ENCODE measurements around the gene RALGPS2. TPM values are rescaled to one million over a fixed set of nuclear protein-coding genes. Genes with fewer than 3 reads are reported as not detected.

Gene RALGPS2
- total RNA-seq, 1 experiment from 2014 or later = 41.5 TPM

DNA sequence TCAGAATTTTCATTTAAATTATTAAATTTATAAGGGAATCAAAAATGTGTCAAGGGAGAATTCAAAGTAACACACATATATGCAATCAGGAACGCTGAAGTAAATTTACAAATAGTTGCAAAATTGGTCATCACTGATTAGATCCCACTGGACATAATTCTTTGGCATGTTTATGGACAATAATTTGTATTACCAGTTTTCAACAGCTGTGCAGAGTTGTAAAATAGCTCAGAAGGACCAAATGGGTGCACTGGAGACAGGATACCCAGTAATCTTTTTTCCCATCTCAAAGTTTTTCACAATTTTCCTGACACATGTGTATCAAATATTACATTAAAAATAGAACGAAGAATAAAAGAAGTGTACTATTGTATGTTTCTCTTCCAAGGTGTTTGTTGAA is 149.9 kb downstream of the RALGPS2 start:
- no peak for DNase-seq
- H3K27me3 ChIP-seq = no peaks in the 10 kb centered on the region
- peaks cover 20% of the 10 kb centered on the region for H3K4me1 ChIP-seq
- no peak overlapping the region for H3K4me3 ChIP-seq
- H3K27ac ChIP-seq = no peak overlapping the region
- H3K36me3 ChIP-seq = peaks cover 3% of the 10 kb centered on the region; the same call in 1 of the 2 replicates
- no peaks in the 10 kb centered on the region for H3K9me3 ChIP-seq (replicated peaks)

DNA sequence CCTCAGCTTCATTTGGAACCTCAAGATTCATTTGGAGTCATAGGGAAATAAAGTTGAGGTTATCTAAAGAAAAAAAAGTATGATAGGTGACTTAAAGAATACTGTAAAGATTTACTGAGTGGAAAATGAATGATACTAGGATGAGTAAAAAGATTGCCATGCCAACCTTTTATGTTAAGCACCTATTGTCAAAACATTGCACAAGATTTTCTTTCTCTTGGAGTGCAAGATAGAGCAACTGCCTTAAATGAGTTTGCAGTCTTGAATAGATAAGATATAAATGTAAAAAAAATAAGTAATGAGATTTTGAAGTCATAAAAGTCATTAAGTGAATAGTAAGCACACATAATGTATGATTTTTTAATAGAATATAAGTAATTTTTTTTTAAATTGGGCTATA is 150.9 kb downstream of the RALGPS2 start:
- peaks cover 3% of the 10 kb centered on the region; the same call in 1 of the 2 replicates for H3K36me3 ChIP-seq
- H3K27me3 ChIP-seq = no peaks in the 10 kb centered on the region
- H3K9me3 ChIP-seq (replicated peaks) = no peaks in the 10 kb centered on the region
- peaks cover 12% of the 10 kb centered on the region for H3K4me1 ChIP-seq
- DNase-seq = no peak
- H3K4me3 ChIP-seq = no peak overlapping the region
- no peak overlapping the region for H3K27ac ChIP-seq

DNA sequence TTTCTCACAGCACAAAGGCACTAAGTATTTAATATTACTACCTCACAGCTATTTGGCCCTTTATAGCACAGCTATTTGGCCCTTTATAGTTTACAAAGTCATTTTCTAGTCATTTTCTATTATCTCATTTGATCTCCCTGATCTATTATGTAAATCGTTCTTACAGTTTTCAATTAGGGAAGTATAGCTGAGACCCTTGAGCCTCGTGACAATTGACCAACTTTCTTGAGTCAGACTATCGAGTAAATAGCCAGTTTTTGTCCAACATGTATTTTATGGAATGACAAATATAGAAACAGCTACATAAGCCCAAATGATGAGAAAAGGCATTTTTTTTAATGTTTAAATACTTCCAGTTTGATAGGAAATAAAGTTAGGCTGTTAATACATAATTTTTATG is 152.9 kb downstream of the RALGPS2 start:
- DNase-seq = no peak
- Histone ChIP-seq H3K9me3 (replicated peaks) (no peaks in the 10 kb centered on the region), H3K27ac (no peak overlapping the region), H3K4me1 (no peaks in the 10 kb centered on the region), H3K4me3 (no peak overlapping the region), H3K36me3 (peaks cover 11% of the 10 kb centered on the region), H3K27me3 (no peaks in the 10 kb centered on the region)

DNA sequence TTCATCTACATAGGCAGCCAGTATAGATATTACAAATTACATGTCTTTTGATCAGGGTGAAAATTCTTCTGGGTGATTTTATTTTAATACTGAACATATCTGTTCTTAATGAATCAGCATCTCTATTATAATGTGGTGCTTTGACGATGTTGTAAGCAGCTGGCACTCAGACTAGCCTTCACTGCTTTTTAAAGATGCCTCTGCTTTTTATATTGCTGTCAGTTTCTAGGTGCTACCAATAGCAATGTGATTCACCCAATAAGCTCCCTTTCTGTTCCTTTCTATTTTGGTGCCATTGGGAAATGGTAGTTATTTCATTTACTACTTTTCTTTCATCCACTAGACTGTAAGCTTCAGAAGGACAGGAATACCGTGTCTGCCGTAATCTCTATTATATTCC is 156.9 kb downstream of the RALGPS2 start:
- no peaks in the 10 kb centered on the region for H3K27me3 ChIP-seq
- H3K36me3 ChIP-seq = peaks cover 17% of the 10 kb centered on the region
- H3K9me3 ChIP-seq (replicated peaks) = no peaks in the 10 kb centered on the region
- H3K4me3 ChIP-seq = no peak overlapping the region
- no peaks in the 10 kb centered on the region for H3K4me1 ChIP-seq
- no peak for DNase-seq
- H3K27ac ChIP-seq = no peak overlapping the region

DNA sequence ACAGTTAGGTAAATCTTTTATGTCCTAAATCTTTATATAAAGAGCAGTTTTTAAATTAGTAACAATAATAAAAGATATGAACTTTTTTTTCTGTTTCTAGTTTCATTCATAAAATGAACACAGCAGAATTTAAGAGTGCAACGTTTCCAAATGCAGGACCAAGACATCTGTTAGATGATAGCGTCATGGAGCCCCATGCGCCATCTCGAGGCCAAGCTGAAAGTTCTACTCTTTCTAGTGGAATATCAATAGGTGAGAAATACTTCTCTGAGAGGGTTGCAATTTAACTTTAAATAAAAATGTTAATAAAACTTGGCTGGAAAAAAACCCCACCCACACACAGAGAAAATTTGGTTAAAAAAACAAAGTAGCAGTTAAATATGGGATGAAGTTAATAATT is 160.8 kb downstream of the RALGPS2 start:
- Histone ChIP-seq H3K9me3 (replicated peaks) (no peaks in the 10 kb centered on the region), H3K36me3 (peaks cover 19% of the 10 kb centered on the region), H3K4me1 (no peaks in the 10 kb centered on the region), H3K4me3 (no peak overlapping the region), H3K27ac (no peak overlapping the region), H3K27me3 (no peaks in the 10 kb centered on the region)
- no peak for DNase-seq

DNA sequence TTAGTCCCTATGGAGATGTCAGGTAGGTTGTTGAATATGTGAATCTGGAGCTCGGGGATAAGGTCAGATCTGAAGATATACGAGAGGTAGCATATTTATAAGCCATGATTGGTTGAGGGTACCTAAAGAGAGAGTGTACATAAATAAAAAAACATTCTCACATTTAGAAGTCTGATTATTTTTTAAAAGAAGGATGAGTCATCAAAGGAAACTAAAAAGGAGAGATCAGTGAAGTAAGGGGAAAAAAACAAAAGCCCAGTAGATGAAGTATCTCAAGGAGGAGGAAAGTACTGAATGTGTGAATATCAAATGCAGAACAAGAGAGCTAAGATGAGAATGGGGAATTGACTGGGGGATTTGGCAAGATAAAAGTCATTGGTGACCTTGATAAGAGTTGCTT is 161.5 kb downstream of the RALGPS2 start:
- Histone ChIP-seq H3K27me3 (no peaks in the 10 kb centered on the region), H3K4me1 (no peaks in the 10 kb centered on the region), H3K9me3 (replicated peaks) (no peaks in the 10 kb centered on the region), H3K4me3 (no peak overlapping the region), H3K27ac (no peak overlapping the region), H3K36me3 (peaks cover 17% of the 10 kb centered on the region)
- DNase-seq = no peak

DNA sequence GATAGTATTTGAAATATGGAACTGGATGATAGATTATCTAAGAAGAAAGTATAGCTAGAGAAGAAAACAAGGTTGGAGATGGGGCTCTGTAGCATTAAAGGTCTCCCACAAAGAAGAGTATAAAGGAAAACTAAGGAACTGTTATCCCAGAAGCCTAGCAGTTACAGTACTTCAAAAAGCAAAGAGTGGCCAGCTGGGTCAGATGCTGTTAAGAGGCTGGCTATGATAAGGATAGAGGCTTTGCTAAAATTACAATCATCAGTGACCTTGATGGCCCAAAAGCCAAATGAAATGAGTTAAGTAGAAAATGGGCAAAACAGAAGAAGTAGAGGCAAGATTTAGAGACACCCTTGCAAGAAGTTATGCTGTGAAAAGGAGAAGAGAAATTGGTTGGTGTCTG is 170.9 kb downstream of the RALGPS2 start:
- no peaks in the 10 kb centered on the region for H3K9me3 ChIP-seq (replicated peaks)
- peaks cover 16% of the 10 kb centered on the region; the same call in 1 of the 2 replicates for H3K36me3 ChIP-seq
- no peak for DNase-seq
- no peak overlapping the region for H3K4me3 ChIP-seq
- H3K4me1 ChIP-seq = no peaks in the 10 kb centered on the region
- no peaks in the 10 kb centered on the region for H3K27me3 ChIP-seq
- no peak overlapping the region for H3K27ac ChIP-seq

DNA sequence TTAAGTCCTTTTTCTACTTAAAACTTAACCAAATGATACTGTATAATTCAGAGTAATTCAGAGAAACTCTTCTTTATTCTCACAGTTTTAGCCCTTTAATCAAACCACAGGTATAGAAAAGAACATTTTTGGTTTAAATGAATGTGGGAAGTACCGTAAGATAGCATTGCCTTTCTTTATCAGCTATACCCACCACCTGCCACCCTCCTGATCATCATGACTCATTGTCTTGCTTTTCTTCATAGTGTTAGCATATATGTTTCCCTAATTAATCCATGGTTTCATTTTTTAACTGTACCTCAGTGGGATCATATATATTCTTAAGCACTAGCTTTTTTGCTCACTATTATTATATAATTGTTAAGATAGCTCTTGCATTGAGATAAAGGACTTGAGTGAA is 173.4 kb downstream of the RALGPS2 start:
- no peak overlapping the region for H3K4me3 ChIP-seq
- peaks cover 16% of the 10 kb centered on the region; the same call in 1 of the 2 replicates for H3K36me3 ChIP-seq
- no peaks in the 10 kb centered on the region for H3K9me3 ChIP-seq (replicated peaks)
- no peaks in the 10 kb centered on the region for H3K4me1 ChIP-seq
- H3K27ac ChIP-seq = no peak overlapping the region
- H3K27me3 ChIP-seq = no peaks in the 10 kb centered on the region
- DNase-seq = no peak

DNA sequence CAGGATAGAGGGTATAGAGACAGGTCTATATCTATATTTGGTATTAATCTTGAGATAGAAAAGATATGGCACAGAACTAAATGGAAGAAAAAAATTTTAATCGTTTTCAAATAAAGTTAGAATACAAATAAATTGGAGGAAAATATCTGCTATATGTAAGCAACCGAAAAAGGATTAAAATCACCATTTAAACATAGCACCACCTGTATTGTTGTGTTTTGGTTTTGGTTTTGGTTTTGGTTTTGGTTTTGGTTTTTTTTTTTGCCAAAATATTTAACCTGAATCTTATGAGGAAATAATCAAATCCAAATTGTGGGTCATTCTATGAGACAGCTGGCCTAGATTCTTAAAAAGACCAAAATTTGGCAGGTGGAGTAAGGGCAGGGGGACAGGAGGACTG is 174.4 kb downstream of the RALGPS2 start:
- Histone ChIP-seq H3K9me3 (replicated peaks) (no peaks in the 10 kb centered on the region), H3K27ac (no peak overlapping the region), H3K36me3 (peaks cover 8% of the 10 kb centered on the region; the same call in 1 of the 2 replicates), H3K4me1 (no peaks in the 10 kb centered on the region), H3K4me3 (no peak overlapping the region), H3K27me3 (no peaks in the 10 kb centered on the region)
- no peak for DNase-seq

DNA sequence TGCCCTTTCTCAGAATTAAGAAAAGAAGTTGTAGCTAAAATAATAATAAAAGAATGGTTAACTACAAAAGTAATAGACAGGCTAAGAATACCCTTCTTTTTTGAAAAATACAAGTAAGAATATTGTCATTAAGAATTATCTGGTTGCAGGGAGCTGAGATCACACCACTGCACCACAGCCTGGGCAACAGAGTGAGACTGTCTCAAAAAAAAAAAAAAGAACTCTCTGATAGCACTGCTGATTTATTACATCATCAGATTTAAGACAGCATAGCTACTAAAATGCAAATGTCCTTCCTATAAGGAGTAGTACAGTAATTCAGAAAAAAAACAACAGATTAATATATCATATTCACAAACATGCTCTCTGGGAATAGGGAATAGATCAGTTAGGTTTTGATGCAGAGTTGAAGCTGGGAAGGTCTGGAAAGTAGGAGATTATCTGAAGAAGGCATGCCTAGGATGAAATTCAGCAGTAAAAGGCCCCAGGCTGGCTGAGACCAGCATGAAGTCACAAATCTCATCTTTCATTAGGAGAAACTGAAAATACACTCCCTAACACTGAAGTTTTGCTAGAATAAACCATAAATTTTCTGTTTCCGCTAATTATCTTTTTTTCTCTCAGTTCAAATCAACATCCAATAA is 176.6 kb downstream of the RALGPS2 start:
- no peak for DNase-seq
- H3K4me3 ChIP-seq = no peak overlapping the region
- H3K27ac ChIP-seq = no peak overlapping the region
- no peaks in the 10 kb centered on the region for H3K9me3 ChIP-seq (replicated peaks)
- H3K36me3 ChIP-seq = peaks cover 4% of the 10 kb centered on the region; the same call in 1 of the 2 replicates
- H3K4me1 ChIP-seq = no peaks in the 10 kb centered on the region
- no peaks in the 10 kb centered on the region for H3K27me3 ChIP-seq

DNA sequence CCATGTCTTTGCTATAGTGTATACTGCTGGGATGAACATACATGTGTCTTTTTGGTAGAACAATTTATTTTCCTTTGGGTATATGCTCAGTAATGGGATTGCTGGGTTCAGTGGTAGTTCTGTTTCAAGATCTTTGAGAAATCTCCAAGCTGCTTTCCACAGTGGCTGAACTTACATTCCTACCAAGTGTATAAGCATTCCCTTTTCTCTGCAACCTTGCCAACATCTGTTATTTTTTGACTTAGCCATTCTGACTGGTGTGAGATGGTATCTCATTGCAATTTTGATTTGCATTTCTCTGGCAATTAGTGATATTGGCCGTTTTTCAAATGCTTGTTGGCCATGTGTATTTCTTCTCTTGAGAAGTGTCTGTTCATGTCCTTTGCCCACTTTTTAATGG is 183.3 kb downstream of the RALGPS2 start:
- Histone ChIP-seq H3K4me1 (no peaks in the 10 kb centered on the region), H3K4me3 (no peak overlapping the region), H3K27me3 (no peaks in the 10 kb centered on the region), H3K27ac (no peak overlapping the region), H3K9me3 (replicated peaks) (no peaks in the 10 kb centered on the region), H3K36me3 (peaks cover 20% of the 10 kb centered on the region; the same call in 1 of the 2 replicates)
- no peak for DNase-seq

DNA sequence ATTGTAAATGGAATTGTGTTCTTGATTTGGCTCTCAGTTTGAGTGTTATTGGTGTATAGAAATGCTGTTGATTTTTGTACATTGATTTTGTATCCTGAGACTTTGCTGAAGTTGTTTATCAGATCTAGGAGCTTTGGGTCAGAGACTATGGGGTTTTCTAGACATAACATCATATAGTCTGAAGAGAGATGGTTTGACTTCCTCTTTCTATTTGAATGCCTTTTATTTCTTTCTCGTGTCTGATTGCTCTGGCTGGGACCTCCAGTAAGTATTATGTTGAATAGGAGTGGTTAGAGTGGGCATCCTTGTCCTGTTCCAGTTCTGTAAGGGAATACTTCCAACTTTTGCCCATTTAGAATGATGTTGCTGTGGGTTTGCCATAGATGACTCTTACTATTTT is 185.0 kb downstream of the RALGPS2 start:
- no peaks in the 10 kb centered on the region for H3K4me1 ChIP-seq
- no peaks in the 10 kb centered on the region for H3K27me3 ChIP-seq
- H3K4me3 ChIP-seq = no peak overlapping the region
- H3K9me3 ChIP-seq (replicated peaks) = no peaks in the 10 kb centered on the region
- DNase-seq = no peak
- H3K36me3 ChIP-seq = peaks cover 21% of the 10 kb centered on the region; the same call in 1 of the 2 replicates
- H3K27ac ChIP-seq = no peak overlapping the region

DNA sequence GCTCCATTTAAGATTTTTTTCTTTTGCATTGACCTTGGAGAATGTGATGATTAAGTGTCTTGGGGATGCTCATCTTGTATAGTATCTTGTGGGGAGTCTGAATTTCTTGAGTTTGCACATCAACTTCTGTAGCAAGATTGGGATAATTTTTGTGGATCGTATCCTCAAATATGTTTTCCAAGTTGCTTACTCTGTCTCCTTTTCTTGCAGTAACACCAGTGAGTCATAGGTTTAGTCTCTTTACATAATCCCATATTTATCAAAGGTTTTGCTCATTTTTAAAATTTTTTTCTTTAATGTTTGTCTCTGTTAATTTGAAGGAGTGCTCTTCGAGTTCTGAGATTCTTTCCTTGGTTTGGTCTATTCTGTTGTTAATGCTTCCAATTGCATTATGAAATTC is 187.6 kb downstream of the RALGPS2 start:
- Histone ChIP-seq H3K27me3 (no peaks in the 10 kb centered on the region; the same call in 1 of the 2 replicates), H3K4me1 (no peaks in the 10 kb centered on the region), H3K9me3 (replicated peaks) (no peaks in the 10 kb centered on the region), H3K4me3 (no peak overlapping the region), H3K36me3 (peaks cover 14% of the 10 kb centered on the region; the same call in 1 of the 2 replicates), H3K27ac (no peak overlapping the region)
- DNase-seq = no peak

DNA sequence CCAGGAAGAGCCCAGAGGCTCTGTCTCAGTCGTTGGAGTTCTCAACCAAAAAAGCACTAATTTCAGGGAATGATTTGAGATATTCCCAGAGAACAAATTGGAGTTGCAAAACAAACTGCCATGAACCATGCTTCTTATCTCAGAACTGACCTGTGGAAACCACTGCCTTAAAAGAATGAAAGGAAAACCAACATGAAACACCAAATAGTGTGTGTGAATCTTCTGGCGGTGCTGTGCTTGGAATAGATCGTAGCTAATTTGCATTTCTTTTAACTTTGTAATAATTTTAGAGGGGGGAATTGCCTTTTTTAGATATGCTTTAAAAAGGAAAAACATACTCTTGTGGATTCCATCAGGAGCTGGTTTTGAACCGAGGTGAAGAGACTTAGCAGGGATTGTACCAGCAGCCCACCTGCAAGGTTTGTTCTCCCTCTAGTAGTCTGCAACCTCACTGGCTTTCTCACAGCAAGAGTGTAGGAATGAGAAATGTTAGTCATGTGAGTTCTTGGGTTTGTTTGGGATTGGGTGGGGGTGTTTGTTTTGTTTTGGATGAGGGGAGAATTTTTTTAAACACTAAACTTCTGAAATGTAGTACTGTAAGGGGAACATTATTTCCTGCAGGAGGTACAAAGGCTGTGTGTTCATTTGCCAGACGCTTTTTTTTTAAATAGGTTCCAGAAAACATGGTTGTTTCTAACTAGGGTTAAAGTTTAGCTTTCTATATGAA is 191.6 kb downstream of the RALGPS2 start:
- H3K36me3 ChIP-seq = peaks cover 7% of the 10 kb centered on the region; the same call in 1 of the 2 replicates
- no peaks in the 10 kb centered on the region for H3K4me1 ChIP-seq
- no peaks in the 10 kb centered on the region for H3K9me3 ChIP-seq (replicated peaks)
- no peaks in the 10 kb centered on the region; the same call in 1 of the 2 replicates for H3K27me3 ChIP-seq
- no peak overlapping the region for H3K4me3 ChIP-seq
- DNase-seq = no peak
- H3K27ac ChIP-seq = no peak overlapping the region

DNA sequence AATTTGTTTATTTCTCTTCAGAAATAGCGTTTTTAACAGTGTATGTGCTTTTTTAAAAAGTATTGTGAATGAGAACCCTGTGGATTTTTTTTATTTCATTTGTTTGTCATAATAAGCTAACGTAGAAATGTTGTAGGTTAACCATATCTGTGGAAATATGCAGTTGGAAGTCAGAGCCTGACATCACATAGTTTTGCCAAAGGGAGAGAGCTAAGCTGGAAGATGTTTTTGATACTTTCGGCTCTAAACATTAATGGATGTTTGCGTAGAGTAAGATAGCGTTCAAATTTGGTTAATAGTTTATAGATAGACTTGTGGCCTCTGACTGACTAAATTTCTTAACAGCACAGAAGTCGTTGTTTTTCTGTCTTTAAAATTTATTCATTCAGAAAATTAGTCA is 193.3 kb downstream of the RALGPS2 start:
- Histone ChIP-seq H3K27me3 (no peaks in the 10 kb centered on the region; the same call in 1 of the 2 replicates), H3K4me1 (no peaks in the 10 kb centered on the region), H3K27ac (no peak overlapping the region), H3K36me3 (peaks cover 4% of the 10 kb centered on the region; the same call in 1 of the 2 replicates), H3K9me3 (replicated peaks) (no peaks in the 10 kb centered on the region), H3K4me3 (no peak overlapping the region)
- no peak for DNase-seq

Measured in SJCRH30 (cell line).